ENCODE data around the gene WDPCP. TPM values are rescaled to one million over a fixed set of nuclear protein-coding genes. Genes with fewer than 3 reads are reported as not detected.
"Not testable (repeated sequence)": the region's sequence is repeated elsewhere in the genome, so short reads cannot be mapped to it uniquely, and the experiment has no call there.

WDPCP gene
- total RNA-seq, 4 donors from 2014 or later, result 15.9 to 18.5 (median 17.4) TPM

- TF ChIP-seq CTCF (IDR thresholded peaks at IDR 0.05), result no peak
- ATAC-seq (ENCODE audit: low FRiP score) (no peak), DNase-seq (ENCODE audit: low spot score) (no peak)
These were observed 31.1 kb upstream of the WDPCP start for GRCh38 chr2:63619328-63619727.

GRCh38 chr2:63617366-63617765, 29.1 kb upstream of the WDPCP start:
- ATAC-seq (ENCODE audit: low FRiP score) (no peak), DNase-seq (ENCODE audit: low spot score) (no peak)
- TF ChIP-seq CTCF (IDR thresholded peaks at IDR 0.05), result no peak

GRCh38 chr2:63614983-63615945, 27.0 kb upstream of the WDPCP start:
- no peak for TF ChIP-seq CTCF (IDR thresholded peaks at IDR 0.05)
- no peak for DNase-seq (ENCODE audit: low spot score)
- peak; percentile 66 for ATAC-seq (ENCODE audit: low FRiP score)

GRCh38 chr2:63614448-63614968, 26.2 kb upstream of the WDPCP start:
- ATAC-seq (ENCODE audit: low FRiP score), result no peak
- DNase-seq (ENCODE audit: low spot score), result no peak
- TF ChIP-seq CTCF (IDR thresholded peaks at IDR 0.05), result no peak

GRCh38 chr2:63613391-63613901, 25.2 kb upstream of the WDPCP start:
- no peak for TF ChIP-seq CTCF (IDR thresholded peaks at IDR 0.05)
- ATAC-seq (ENCODE audit: low FRiP score) (no peak), DNase-seq (ENCODE audit: low spot score) (no peak)

GRCh38 chr2:63610525-63610924, 22.2 kb upstream of the WDPCP start:
- ATAC-seq (ENCODE audit: low FRiP score), result no peak
- TF ChIP-seq CTCF (IDR thresholded peaks at IDR 0.05), result no peak
- no peak for DNase-seq (ENCODE audit: low spot score)

GRCh38 chr2:63608865-63609264, 20.6 kb upstream of the WDPCP start:
- not testable (repeated sequence) for DNase-seq (ENCODE audit: low spot score); ATAC-seq (ENCODE audit: low FRiP score)
